Memory B cell (primary cell): Measurements from ENCODE around the gene MRPL27.
A peak's percentile ranks its signal among the peaks of the same experiment; 100 is the strongest.
"Not testable (repeated sequence)": the region's sequence is repeated elsewhere in the genome, so short reads cannot be mapped to it uniquely, and the experiment has no call there.

Experiments
- ATAC-seq: fragments of 150-1000 bp; cut with Tn5 transposase; 2 replicates; pipeline ENCODE4 v1.10.0; 2021; ENCODE audit warnings: low read depth, mild to moderate bottlenecking, moderate library complexity
- DNase-seq, 2 donors: peaks; one replicate each; pipeline ENCODE4 v3.0.0; 2022; ENCODE audit warnings: low spot score in 2 of 2
- H3K27ac Mint-ChIP-seq: one replicate; pipeline ENCODE4 v1.8.0; 2022; ENCODE audit warnings: mild to moderate bottlenecking, moderate library complexity, mixed read lengths
- H3K27me3 Mint-ChIP-seq: one replicate; pipeline ENCODE4 v1.8.0; 2022; ENCODE audit warnings: mixed read lengths
- H3K36me3 Mint-ChIP-seq: one replicate; pipeline ENCODE4 v1.8.0; 2022; ENCODE audit warnings: mild to moderate bottlenecking, mixed read lengths
- H3K4me1 Mint-ChIP-seq: one replicate; pipeline ENCODE4 v1.8.0; 2022; ENCODE audit warnings: mixed read lengths
- H3K4me3 Mint-ChIP-seq: one replicate; pipeline ENCODE4 v1.8.0; 2022; ENCODE audit warnings: mild to moderate bottlenecking, moderate library complexity, mixed read lengths
- H3K9me3 Mint-ChIP-seq: one replicate; pipeline ENCODE4 v1.8.0; 2022; ENCODE audit warnings: mixed read lengths

MRPL27 gene

DNA sequence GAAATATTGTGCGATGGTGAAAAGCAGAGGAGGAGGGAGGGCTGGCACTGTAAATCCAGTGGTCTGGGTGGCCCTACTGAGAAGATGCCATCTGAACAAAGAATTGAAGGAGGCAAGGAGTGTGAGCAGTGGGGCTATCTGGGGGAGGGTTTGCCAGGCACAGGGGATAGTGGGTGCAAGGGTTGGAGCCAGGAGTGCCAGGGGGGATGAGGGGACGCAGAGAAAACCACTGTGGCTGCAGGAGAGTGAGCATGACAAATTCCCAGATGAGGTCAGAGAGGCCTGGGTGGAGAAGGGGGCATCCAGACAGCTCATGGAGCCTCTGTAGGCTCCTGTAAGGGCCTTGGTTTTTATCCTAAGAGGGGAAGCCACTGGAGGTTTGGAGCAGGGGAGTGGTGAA, 22.3 kb downstream of the MRPL27 start:
- peaks cover 29% of the 10 kb centered on the region for H3K4me1 Mint-ChIP-seq
- peaks cover 9% of the 10 kb centered on the region for H3K36me3 Mint-ChIP-seq
- H3K27me3 Mint-ChIP-seq, result no peaks in the 10 kb centered on the region
- no peak overlapping the region for H3K27ac Mint-ChIP-seq
- no peak overlapping the region for H3K4me3 Mint-ChIP-seq
- H3K9me3 Mint-ChIP-seq, result no peaks in the 10 kb centered on the region
- DNase-seq (no peak), ATAC-seq (no peak)

DNA sequence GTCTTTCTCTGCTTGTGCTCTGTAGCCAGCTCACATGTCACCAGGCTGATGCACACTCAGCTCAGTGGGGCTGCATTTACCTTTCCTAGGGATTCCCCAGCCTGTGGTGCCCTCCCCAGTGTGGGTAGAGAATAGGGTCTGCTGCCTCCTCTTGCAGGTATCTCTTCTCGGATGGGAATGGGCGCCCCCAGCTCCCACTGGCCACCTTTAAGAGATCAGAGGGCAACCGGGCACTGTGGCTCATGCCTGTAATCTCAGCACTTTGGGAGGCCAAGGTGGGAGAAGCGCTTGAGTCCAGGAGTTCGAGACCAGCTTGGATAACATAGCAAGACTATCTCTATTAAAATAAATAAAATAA, 23.8 kb downstream of the MRPL27 start:
- no peak overlapping the region for H3K27ac Mint-ChIP-seq
- no peak for ATAC-seq

DNA sequence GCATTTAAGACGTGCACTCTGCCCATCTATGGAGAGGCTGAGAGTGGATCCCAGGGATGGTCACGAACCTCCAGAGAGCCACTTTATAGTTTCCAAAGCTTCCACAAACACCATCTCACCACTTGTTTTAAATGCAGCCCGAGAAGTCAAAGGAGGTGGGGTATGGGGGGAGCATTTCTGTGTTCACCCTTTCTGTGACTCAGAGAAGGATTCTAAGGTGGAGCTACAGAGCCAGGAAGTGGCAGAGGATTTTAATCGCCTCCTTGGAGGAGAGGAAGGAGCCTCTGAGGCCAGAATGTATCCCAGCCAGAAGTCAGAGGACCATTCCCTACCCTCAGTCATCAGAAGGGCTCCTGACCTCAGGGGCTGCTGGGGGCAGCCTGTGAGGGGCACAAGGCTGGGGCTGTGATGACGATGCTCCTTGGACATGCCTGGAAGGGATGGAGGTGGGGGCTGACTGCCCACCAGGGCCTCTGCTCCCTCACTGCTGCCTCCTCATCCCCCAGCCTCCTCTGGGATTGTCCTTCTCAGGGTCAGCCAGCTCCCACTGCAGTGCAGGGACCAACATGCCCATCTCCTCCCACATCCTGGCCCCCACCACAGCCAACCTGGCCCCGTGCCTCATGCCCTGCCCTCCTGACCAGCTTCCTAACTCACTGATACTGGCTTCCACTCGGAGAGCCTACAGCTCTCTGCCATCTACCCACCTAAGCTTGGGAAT, 24.3 kb downstream of the MRPL27 start:
- peaks cover 6% of the 10 kb centered on the region for H3K36me3 Mint-ChIP-seq
- H3K27ac Mint-ChIP-seq, result peak overlapping the region; percentile 7
- no peaks in the 10 kb centered on the region for H3K27me3 Mint-ChIP-seq
- DNase-seq (no peak), ATAC-seq (no peak)
- H3K4me1 Mint-ChIP-seq, result peaks cover 34% of the 10 kb centered on the region
- no peak overlapping the region for H3K4me3 Mint-ChIP-seq
- no peaks in the 10 kb centered on the region for H3K9me3 Mint-ChIP-seq

More for the DNA sequence above, 23.8 kb downstream of the MRPL27 start:
- H3K4me3 Mint-ChIP-seq, result no peak overlapping the region
- H3K27me3 Mint-ChIP-seq, result no peaks in the 10 kb centered on the region
- peaks cover 34% of the 10 kb centered on the region for H3K4me1 Mint-ChIP-seq
- H3K9me3 Mint-ChIP-seq, result no peaks in the 10 kb centered on the region
- DNase-seq, result no peak
- peaks cover 7% of the 10 kb centered on the region for H3K36me3 Mint-ChIP-seq

DNA sequence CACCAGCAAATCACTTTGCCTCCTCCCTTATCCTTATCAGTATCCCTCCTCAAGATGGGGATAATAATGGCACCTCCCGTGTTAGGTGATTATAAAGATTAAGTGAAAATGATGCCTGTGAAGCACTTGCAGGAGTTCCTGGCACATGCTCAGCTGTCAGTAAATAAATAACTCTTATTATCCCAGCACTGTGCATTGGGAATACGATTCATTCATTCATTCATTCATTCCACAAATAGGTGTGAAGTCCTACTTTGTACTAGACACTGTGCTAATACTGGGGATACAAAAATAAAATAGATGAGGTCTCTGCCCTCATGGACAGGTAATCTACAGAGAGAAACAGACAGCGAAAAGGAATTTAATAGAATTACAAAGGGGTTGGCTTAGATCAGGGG, 25.1 kb downstream of the MRPL27 start:
- Mint-ChIP-seq H3K4me1 (peaks cover 34% of the 10 kb centered on the region), H3K9me3 (no peaks in the 10 kb centered on the region), H3K4me3 (peak overlapping the region; percentile 55), H3K27ac (no peak overlapping the region), H3K36me3 (peaks cover 2% of the 10 kb centered on the region), H3K27me3 (no peaks in the 10 kb centered on the region)
- ATAC-seq (no peak), DNase-seq (no peak)

DNA sequence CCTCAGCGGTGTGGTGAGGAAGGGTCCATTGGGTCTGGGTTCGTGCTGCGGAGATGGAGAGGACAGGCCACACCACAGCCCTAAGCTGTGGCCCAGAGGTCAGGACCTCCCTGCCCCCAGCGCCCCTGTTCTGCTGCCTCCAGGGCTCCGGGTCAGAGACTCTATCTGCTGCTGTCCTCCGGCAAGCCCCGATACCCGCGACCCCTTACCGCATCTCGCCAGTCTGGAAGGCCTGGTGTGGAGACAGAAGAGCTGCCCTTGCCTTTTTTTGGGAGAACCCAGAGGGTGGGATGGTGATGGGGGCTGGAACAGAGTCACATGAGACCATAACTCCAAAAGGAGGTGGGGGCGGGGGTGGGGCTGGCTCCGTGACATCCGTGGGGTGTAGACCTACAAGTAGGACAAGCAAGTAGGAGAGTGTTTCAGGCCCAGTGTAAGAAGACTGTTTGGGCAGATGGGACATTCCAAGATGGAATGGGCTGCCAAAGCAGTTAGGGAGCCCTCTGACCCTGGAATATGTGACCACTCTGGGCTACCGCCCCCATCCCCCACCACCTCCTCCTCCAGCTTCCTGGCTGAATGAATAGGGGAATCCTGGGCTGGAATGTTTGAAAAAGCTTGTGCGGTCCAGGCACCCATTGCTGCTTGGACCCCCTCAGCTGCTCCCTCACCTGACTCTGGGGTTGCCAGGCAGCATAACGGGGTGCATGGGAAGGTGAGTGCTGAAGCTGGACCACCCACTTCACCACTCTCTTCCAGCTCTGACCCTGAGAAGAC, 25.7 kb downstream of the MRPL27 start:
- no peaks in the 10 kb centered on the region for H3K27me3 Mint-ChIP-seq
- DNase-seq (no peak), ATAC-seq (no peak)
- peak overlapping the region; percentile 95 for H3K4me3 Mint-ChIP-seq
- no peaks in the 10 kb centered on the region for H3K9me3 Mint-ChIP-seq
- H3K27ac Mint-ChIP-seq, result no peak overlapping the region
- H3K36me3 Mint-ChIP-seq, result peaks cover under 1% of the 10 kb centered on the region
- peaks cover 34% of the 10 kb centered on the region for H3K4me1 Mint-ChIP-seq

DNA sequence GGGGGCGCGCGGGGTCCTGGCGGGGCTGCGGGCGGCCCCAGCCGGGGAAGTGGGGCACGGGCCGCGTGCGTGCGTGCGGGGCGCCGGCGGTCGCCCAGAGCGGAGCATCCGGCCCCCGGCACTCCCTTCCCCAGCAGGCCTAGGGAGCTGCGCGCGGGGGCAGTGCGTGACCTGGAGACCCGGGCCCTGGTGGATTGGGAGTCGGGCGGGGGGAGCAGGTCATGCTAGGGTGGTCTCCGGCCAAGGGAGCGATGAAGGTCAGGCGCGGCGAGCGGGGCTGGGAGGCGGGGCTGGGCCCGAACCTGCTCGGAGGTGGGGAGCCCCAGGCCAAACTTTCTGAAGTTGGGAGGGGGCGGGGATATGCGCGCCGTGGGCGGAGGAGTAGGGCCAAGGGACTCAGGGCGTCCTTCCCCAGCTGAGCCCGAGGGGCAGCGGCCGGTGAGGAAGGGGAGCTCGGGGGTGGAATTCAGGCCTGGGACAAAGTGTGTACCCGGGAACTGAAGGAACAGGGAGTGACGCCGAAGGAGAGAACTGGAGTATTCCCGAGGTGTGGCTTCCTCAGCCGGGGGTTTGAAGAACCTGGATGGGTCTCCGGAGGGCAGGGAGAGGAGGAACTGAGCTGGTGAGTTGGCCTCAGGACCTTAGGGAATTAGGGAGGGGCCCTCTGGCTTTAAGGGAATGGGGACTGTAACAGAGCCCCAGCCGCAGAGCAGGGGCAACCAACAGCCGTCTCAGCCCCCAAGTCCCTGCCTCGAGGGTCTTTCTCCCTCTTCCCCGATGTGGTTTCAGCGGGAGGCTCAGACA, 26.5 kb downstream of the MRPL27 start:
- Mint-ChIP-seq H3K27me3 (no peaks in the 10 kb centered on the region), H3K4me1 (peaks cover 31% of the 10 kb centered on the region), H3K27ac (peak overlapping the region; percentile 88), H3K9me3 (no peaks in the 10 kb centered on the region), H3K4me3 (peak overlapping the region; percentile 95), H3K36me3 (no peaks in the 10 kb centered on the region)
- DNase-seq (peak in 1 of 2 donors; percentile 27), ATAC-seq (peak; percentile 56)

DNA sequence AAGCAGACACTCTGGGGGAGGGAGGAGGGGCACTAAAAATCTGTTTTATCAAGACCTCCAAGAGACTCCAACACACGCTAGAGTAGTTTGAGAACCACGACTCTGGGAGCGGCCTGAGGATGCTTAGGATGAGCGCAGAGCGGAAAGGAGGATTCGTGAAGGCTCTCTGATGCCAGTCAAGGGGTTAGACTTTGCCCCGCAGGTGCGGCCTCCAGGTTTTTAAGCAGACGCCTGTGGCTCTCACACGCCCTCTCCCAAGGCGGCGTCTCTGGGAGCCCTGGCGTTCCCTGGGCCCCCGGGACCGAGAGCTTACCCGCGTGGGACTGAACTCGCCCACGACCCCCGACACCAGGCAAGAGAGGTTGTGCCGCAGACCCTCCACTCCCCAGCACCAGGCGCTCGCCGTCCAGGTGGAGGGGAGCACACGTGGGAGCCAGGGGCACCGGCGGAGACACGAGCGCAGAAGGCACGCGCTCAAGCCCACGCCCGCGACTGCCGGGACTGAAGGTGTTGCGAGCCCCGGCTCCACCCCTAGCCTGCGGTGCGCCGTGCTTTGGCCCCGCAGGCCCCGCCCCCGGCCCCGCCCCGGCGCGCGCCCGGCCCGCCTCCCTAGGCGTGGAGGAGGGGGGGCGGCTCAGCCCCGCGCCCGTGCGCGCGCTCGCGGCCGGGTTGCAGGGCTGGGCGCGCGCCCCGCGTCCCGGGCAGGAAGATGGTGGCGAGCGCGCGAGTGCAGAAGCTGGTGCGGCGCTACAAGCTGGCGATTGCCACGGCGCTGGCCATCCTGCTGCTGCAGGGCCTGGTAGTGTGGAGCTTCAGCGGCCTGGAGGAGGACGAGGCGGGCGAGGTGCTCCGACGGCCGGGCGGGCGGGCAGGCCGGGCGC, 27.3 kb downstream of the MRPL27 start, which contains the start of gene XYLT2:
Gene XYLT2, plus strand, starts transcription at position 695 of the 881 bp plus-strand sequence. Its CDS starts 15 bp downstream, at position 710.
- H3K36me3 Mint-ChIP-seq, result no peaks in the 10 kb centered on the region
- no peaks in the 10 kb centered on the region for H3K27me3 Mint-ChIP-seq
- DNase-seq (peak; percentile 89 to 92), ATAC-seq (peak; percentile 92)
- H3K4me3 Mint-ChIP-seq, result peak within 1 kb of the TSS; percentile 95
- no peaks in the 10 kb centered on the region for H3K9me3 Mint-ChIP-seq
- H3K27ac Mint-ChIP-seq, result peak within 1 kb of the TSS; percentile 88
- peaks cover 27% of the 10 kb centered on the region for H3K4me1 Mint-ChIP-seq

DNA sequence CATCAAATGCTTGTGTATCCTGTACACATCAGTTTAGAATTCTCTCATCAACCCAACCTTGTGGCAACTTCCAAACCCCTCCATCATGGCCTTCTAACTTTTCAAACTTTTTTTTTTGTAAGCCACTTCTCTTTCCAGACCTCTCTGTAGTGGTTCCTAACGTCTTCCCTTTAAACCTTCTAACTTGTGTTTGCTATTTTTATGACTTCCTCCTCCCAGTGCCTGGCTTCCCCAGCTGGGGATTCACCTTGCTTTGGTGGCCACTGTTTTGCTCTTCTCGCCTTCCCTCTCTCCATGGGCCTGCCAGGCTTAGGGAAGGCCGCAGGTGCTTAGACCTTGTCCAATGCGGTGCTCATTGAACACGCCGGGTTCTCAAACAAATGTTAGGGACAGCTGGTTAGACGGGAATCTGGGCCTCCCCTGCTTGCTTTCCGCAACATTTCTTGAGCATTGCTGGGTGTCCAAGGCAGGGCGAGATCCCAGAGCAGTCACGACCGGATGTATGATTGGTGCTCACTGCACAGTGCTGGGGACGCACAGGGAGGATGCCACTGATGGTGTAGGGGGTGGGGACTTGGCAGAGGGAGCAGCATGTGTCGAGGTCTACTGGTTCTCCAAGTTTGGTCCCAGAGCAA, 28.1 kb downstream of the MRPL27 start:
- no peaks in the 10 kb centered on the region for H3K27me3 Mint-ChIP-seq
- no peaks in the 10 kb centered on the region for H3K36me3 Mint-ChIP-seq

DNA sequence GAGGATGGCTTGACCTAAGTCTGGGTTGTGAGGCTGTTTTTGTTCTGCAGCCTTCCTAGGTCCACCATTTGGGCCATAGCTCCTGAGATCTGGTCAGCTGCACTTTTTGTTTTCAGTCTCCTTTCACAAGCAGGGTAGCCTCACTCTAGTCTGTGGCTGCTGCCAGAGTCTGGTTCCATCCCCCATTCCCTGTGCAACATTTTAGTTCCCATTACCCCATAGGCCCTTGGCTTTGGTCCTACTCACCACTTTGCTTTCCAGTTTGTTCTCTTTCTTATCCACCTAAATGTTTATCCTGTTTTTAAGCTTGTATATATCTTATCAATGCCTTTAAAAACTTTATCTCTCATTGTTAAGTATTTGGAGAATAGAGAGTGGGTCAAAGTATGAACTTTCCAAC, 33.6 kb downstream of the MRPL27 start:
- no peaks in the 10 kb centered on the region for H3K4me1 Mint-ChIP-seq
- H3K36me3 Mint-ChIP-seq, result peaks cover 8% of the 10 kb centered on the region
- peaks cover 10% of the 10 kb centered on the region for H3K9me3 Mint-ChIP-seq
- H3K27ac Mint-ChIP-seq, result no peak overlapping the region
- no peak overlapping the region for H3K4me3 Mint-ChIP-seq
- DNase-seq (no peak), ATAC-seq (no peak)
- H3K27me3 Mint-ChIP-seq, result peaks cover 3% of the 10 kb centered on the region

More for the DNA sequence above, 28.1 kb downstream of the MRPL27 start:
- H3K4me3 Mint-ChIP-seq, result peak overlapping the region; percentile 75
- no peak for ATAC-seq
- H3K27ac Mint-ChIP-seq, result no peak overlapping the region
- DNase-seq, result no peak
- no peaks in the 10 kb centered on the region for H3K9me3 Mint-ChIP-seq
- H3K4me1 Mint-ChIP-seq, result peaks cover 24% of the 10 kb centered on the region

DNA sequence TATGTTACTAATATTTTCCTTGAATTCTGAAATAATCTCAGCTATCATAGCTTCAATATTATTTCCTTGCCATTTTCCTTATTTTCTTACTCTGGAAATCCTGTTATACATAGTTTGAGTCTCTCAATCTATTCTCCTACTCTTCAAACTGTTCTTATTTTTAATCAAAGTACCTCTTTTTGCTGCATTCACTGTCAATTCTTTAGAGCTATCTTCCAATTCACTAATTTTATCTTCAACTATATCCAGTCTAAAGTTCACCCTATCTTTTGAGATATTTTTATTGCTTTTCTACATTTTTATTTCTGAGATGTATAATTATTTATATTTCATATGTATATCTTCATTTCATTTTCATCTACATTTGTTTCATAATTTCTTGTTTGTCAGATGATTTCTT, 34.3 kb downstream of the MRPL27 start:
- DNase-seq, result no peak
- Mint-ChIP-seq H3K27me3 (peaks cover 3% of the 10 kb centered on the region), H3K27ac (no peak overlapping the region), H3K4me3 (no peak overlapping the region), H3K36me3 (peaks cover 8% of the 10 kb centered on the region), H3K9me3 (peaks cover 10% of the 10 kb centered on the region), H3K4me1 (no peaks in the 10 kb centered on the region)
- ATAC-seq, result no peak

DNA sequence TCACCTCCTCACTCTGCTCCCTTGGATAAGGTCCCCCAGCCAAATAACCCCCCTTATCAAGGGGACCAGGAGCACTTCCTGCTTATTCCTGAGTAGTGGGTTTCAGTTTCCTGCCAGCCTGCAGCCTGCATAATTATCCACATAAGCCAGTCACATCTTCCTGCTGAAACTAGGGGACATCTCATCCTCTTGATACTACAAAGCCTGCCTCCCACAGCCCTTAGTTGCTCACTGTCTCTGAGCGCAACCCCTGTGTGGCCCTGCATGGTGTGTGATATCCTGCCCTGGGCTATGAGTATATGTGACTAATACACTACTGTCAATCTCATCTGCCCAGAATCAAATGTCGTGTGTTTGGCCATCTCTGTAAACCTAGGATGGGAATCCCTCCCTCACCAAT, 35.0 kb downstream of the MRPL27 start:
- H3K36me3 Mint-ChIP-seq, result peaks cover 8% of the 10 kb centered on the region
- DNase-seq, result no peak
- peaks cover 10% of the 10 kb centered on the region for H3K9me3 Mint-ChIP-seq
- ATAC-seq, result no peak
- peaks cover 3% of the 10 kb centered on the region for H3K27me3 Mint-ChIP-seq
- no peak overlapping the region for H3K27ac Mint-ChIP-seq
- H3K4me3 Mint-ChIP-seq, result no peak overlapping the region
- no peaks in the 10 kb centered on the region for H3K4me1 Mint-ChIP-seq

DNA sequence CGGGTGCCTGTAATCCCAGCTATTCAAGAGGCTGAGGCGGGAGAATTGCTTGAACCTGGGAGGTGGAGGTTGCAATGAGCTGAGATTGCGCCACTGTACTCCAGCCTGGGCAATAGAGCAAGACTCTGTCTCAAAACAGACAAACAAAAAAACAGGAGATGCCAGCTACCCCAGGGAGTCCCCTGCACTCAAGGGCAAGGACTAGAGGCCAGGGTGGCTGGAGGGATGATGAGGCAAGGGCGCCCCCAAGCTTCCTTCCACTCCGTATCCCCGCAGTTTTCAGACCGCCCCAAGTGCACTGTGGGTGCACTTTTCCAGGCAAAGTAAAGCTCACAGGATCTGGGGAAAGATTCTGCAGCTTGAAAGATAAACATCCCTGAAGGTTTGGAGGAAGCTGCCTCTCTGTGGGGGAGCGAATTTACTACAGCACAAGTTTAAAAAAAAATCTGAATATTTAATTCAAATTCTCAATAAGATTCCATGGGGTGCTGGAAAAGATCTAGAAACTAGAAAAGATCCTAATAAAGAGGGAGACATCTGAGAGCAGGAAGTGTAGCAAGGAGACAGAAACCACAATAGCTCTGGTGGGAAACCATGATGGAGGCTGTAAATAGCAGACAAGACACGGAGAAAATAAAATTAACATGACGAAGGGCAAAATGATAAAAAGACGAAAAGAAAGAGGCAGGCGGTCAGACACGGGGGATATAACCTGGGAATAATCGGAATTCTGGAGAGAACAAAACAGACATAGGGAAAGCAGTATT, 39.5 kb downstream of the MRPL27 start:
- not testable (repeated sequence) for H3K4me3 Mint-ChIP-seq, DNase-seq, H3K9me3 Mint-ChIP-seq, ATAC-seq, H3K36me3 Mint-ChIP-seq, H3K4me1 Mint-ChIP-seq, H3K27ac Mint-ChIP-seq
- H3K27me3 Mint-ChIP-seq, result peaks cover 14% of the 10 kb centered on the region
